Hematopoietic multipotent progenitor cell (in vitro differentiated cells): ENCODE data around the gene PLXNA2. TPM values are rescaled to one million over a fixed set of nuclear protein-coding genes. Genes with fewer than 3 reads are reported as not detected.

Source experiments
- DNase-seq, 3 donors: peaks; one replicate each; pipeline ENCODE4 v3.0.0-alpha.2; 2011 to 2015; ENCODE audit warnings: low read depth in 2 of 3, low spot score in 2 of 3
- total RNA-seq: library from RNA; depleted of rRNA; stranded (reverse); fragments of >200 nt; gene quantifications from one replicate; pipeline ENCODE4 v1.2.3, GENCODE V29; 2012

The PLXNA2 gene
- total RNA-seq, 1 donor, result 0.27 TPM

DNA sequence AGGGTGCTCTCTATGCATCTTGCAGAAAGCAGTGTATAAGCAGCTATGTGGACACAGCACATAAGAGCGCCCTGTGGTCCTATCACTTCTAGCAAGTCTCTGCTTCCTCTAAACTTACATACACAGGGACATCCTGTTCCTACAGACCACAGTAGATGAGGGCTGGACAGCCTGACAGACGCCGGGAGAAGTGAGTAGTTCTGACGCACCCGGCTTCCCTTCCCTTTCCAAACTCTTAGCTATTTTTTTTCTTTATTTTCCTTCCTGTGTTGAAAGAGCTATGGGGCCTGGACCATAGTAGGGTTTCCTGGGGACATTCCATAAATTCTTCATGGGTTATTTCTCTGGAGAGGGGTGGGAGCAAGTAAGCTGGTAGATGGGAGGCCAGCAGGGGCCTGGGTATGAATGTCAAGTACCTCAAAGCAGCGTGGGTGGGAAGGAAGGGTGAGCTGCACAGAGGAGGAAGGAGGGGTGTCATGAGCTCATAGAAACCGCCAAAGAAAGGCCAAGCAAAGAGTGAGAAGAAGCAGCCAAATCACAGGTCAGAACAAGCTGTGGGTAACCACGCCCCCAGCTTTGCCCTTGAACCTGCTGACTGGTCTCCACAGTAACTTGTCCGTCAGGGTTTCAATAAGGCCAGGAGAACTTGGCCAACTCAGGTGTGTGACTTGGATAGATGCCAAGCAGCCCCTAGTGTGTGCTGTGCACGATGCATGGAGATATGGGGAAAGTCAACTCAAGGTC lies 36.6 kb downstream of the PLXNA2 start:
- DNase-seq, result no peak

DNA sequence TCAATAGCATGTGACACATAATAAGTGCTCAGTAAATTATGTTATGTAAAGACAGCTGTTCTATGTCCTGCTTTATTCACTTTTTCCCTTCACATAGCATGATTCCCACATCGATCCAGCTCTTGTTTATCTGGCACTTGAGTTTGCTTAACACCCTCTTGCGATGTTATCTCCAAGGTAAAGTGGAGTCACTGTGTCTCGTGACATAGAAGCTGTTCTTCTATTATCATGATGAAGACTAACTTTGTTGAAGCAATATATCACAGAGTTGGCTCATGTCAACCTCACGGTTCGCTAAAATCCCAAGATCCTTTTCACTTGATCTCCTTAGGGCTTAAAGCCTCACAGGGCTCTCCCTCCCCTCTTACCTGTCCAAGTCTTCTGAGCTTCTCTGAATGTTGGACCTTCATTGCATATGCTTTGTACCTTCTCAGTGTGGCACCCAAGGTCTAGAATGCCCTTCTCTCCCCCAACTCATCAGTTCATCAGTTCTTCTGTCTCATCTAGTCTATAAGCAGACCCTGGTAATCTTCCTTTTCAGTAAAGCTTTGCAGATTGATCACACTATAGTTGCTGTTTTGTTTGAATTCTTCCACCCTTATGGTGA lies 38.0 kb downstream of the PLXNA2 start:
- DNase-seq, result no peak

DNA sequence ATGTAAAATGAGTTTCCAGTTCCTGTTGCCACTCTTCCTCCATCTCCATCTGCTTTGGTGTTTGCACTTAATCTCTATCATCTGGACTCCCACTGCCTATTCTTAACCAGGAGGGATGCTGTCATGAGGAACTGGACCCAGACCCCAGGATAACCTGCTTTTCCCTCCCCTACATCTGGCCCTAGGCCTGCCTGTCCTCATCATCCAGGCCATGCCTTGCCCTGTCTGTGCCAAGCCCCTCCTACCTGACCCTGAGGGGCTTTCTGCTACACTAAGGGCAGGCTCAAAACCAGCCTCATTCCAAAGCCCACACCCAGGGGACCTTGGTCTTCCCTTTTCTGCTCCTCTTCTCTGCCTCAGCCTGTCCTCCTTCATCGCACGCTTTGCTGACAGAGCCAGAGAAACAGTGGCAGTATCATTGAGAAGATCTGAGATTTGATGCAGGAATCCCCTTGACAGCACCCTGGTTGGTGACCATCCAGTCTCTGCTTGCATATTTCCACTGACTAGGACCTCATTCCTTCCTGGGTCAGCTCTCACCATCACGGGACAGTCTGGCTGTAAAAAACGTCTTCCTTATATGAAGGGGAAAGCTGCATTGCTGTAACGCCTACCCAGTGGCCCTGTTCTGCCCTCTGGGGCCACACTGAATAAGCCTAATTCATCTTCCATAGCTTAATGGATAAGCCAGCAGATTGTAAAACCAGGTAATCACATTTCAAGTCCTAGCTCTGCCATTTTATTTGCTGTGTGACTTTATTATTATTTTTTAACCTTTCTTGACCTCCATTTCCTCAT lies 38.8 kb downstream of the PLXNA2 start:
- DNase-seq, result no peak

DNA sequence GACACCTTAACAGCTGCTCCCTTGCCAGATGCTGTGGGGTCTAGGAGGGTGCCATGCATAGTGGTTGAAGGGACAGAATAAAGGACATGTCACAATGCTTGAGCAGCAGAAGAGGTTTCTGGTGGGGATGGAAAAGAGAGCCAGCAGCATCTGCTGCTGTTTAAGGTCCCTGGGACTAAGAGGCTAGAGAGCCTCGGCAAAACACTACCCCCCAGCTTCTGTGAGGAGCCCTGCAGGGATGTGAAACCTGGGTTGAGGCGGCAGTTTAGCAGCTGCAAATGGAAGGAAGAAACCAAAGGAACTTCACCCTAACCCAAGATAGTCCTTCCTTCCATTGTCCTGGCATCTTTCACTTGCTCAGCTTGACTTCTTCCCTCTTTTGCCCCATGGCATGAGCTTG lies 39.4 kb downstream of the PLXNA2 start:
- no peak for DNase-seq

DNA sequence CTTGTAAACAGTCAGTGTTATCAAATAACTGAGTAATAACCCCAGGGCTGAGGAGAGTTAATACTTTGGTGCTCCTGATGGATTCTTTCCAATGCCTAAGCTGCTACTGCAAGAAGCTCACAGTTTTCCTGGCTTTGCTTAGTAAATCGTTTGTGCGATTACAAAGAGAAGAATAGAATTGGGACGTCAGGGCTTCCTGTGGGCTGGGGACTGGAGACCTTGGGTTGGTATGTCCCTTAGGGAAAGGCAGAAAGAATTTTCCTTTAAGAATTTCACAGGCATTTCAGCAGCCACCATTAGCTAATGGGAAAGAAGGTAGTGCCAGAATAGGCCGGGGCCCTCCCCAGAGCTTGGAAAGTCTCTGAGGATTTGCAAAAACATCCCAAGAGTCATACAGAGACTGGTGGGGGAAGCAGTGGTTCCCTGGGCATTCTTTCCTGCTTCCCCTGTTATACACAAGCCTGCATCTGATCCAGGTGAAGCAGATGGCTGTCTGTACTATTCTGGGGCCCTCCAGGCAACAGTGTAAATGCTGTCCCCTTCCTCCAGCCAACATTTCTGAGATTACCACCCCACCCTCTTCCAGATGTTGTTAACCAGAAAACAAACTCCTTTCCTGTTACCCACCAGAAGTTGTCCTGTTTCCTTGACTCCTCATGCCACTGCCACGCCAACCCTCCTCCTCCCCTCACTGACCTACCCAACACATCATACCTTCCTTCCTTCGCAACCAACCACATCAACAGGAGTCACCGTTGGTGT lies 40.2 kb downstream of the PLXNA2 start:
- DNase-seq, result no peak

DNA sequence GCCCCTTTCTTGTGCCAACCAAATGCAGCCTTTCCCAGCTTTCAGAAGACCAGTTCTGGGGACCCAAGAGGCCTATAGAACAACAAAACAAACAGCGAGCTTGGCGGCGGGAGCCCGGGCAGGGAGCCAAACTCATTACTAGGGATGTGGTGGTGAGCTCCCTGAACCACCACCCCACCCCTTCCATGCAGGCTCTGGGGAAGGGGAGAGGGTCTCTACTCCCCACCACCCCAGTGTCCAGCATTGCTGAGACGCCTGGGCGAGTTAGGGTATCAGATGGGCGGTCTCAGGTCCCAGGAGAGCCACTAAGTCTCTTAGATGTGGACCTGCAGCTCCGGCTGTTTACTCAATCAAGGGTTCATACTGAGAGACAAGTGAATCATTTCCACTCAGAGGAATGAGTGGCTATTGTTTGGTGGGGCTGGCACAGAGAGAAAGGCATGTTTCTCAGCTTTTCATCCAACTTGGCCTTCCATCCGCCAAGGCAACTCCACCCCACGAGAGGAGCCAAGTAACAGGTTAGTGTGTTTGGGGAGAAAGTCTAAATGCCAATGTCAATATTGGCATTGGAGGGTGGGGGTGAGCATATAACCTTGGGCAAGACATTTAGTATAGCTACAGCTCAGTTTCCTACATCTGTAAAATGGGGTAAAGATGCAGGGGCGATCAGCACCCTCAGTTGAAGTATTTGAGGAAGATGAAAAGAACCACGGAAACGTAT lies 40.9 kb downstream of the PLXNA2 start:
- no peak for DNase-seq

DNA sequence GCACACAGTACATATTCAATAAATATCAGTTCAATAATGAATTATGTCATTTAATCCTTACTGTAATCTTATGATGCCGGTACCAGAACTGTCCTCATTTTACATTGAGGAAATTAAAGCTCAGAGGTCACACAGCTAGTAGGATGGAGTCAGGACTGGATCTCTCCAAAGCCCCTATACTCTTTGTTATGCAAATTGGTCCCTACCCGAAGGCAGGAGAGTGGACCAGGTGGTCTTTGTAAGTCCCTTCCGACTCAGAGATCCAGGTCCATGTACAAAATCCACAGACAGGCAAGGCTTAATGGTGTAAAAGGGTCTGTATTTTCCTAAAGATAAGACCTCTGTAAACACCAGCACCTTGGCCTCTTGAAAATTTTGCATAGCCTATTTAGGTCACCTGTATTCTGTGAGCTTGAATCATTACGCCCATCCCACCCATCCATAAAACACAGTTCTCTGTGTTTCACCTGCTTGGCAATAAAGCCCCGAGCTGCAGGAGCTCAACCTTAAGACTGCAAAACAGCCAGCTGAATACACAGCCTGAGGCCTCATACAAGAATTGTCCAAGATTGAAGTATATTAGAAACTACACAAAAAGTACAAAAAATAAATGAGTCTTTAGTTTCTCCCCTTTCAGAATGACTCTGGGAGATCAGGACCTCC lies 41.7 kb downstream of the PLXNA2 start:
- DNase-seq, result no peak

DNA sequence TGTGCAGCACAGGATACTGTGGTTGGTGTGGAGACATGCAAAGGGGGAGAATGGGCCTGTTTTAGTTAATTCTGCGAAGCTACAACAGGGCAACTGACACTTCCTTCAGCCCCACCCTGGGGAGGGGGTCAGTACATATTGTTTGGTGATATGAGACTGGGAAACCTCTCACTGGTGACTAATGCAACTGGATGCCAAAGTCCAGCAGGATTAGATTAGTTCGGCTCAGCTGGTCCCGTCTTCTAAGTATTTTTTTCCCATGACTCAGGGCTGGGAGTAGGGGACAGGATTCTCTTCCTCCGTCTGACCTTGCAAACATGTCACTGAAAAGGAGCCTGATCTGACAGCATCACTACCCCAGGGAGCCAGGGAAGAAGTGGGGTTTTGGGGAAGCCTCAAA lies 43.0 kb downstream of the PLXNA2 start:
- no peak for DNase-seq

DNA sequence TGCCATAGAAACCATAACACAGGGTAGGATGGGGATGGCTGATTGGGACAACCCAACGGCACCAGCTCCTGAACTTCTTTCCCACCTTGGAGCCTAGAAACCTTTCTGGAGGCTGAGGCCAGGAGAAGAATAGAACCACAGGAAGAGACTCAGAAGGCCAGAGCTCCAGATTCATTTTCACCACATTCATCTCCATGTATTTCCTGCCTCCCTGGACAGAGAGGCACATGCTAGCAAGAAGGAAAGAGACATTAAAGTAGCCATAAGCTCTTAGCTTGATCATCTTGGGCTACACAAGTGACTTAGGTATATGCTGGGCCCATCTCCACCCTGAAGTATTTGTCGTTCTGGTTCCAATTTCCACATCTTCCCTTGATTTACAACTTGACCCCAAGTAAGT lies 44.1 kb downstream of the PLXNA2 start:
- DNase-seq, result no peak

DNA sequence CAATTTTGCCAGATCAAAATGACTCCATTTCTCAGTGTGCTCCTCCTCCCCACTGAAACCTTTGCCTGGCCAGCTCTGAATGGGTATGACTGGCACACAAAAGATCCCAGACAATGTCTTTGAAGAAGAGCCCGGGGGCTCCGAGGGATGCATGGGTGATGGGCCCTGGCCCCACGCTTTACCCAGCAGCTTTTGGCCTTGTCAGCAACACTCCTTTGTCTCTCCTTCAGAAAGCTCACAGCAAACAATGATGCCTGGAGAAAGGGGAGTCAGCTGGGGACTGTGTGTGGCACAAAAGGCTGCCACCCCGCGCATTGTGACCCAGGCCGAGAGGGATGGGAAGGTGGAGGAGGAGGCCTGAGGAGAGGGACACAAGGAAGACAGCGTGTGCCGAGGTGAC lies 45.9 kb downstream of the PLXNA2 start:
- DNase-seq, result no peak

DNA sequence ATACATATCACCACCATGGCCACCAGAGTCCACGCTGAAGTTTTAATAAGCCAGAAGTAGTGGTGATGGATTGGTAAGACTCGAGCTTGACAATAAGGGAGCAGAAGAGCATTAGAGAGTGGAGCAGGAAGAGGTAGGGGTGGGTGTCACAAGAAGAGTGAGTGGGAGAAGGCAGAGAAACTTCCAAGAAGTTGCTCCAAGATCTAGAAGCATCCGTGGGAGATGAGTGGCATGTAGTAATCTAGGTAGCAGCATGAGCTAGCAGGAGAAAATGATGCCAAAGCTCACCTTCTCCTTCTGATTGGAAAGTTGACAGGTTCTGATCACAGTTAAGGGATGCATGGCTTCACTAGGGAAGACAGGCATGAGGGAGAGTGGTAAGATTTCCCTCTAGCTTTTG lies 49.2 kb downstream of the PLXNA2 start:
- DNase-seq, result no peak

DNA sequence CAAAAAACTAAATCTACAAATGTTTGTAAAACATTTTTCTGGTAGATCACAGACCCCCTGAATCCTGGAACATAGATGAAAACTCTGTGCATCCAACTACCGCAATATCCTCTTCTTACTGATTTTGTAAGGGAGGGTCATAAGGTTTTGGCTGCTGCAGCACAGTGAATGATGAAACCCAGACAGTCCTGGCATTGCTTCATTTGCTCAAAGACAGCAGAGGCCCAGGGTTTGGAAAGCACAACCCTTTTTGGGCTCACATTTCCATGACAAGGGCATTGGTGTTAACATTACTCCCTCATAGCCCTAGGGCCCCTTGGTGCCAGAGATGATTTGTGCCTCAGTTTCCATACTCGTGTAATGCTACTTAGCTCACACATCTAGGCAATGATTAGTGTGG lies 51.2 kb downstream of the PLXNA2 start:
- no peak for DNase-seq

DNA sequence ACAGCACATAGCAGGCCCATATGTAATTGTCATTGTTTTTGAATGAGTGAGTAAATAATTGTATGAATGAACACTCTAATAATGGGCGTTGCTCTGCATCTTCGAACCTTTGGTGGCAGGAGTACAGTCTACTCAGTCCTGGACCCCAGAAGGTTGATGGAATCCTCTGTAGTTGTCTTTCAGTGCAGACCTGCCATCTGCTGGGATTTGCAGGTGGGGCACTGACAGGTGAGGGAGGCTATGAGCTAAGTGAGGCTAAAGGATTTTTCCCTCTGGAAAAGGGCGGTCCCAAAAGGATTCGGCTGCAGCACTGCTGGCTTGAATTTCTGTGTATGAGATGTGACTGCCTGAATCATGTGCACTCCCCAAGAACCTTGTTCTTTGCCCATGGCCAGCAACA lies 53.4 kb downstream of the PLXNA2 start:
- no peak for DNase-seq

DNA sequence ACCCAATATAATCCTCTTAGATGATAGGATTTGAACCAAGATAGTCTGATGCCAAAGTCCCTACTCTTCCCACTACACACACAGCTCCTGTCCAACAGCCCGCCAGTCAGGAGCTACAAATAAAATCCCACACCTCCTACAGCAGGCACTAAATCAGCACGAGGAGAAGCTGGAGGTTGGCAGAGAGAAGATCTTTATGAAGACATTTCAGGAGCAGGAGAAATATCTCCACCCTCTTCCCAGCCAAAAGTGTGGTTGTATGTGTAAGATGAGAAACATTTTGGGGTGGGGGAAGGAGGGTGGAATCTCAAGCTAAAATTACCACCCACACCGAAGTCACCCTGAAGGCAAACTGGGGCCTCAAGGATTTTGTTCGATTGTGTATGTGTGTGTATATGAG lies 54.5 kb downstream of the PLXNA2 start:
- no peak for DNase-seq

DNA sequence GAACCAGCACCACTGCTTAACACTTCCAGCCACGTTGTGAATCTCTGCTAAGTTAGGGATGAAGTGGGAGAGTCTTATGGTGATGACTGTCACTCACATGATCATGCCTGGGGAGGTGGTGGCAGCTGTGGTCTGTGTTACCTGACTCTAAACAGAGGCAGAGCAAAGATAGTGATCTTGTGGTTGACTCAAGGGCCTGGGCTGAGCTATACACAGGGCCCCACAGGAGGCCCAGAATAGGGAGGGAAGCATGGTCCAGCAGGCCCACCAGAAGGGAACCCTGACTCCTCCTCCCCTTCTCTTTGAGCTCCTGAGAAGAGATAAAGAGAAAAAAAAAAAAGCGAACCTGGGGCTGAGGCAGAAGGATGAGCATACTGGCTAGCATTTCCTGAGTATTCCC lies 55.0 kb downstream of the PLXNA2 start:
- no peak for DNase-seq

DNA sequence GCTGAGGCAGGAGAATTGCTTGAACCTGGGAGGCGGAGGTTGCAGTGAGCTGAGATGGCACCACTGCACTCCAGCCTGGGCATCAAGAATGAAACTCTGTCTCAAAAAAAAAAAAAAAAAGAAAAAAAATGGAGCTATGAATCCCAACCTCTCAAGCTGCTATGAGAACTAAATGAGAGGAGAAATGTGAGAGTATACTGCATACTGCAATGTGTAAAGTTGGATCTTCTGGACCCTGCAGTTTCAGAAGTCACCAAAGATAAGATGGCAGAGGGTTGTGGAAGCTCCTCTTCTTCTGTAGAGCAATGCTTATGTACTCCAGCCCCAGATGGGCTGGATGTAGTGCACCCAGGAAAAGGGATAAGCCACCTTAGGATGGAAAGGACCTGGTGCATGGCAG lies 55.6 kb downstream of the PLXNA2 start:
- no peak for DNase-seq

DNA sequence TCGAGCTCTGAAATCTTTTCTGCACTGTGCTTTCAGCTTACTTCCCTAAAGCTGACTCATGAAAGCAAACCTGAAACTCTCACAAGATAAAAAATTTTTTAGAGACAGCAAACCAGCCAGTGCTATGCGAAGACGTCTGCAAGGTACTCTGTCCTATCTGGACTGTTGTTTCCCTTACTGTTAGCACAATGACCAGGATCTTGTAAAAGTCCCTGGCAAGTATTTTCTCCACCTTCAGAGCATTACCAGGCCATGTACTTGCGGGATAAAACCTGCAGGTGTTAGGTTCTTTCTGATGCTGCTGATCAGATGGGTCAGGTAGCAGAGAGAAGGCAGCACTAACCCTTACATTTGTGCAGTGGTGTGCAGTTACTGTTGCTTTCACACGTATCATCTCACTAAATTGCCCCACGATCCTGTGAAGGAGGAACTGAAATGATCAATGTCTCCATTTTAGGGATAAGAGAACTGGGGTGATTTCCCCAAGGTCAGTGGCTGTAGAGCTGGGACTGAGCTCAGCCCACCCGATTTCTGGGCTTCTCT lies 56.6 kb downstream of the PLXNA2 start:
- peak in 1 of 3 donors; percentile 28 for DNase-seq

DNA sequence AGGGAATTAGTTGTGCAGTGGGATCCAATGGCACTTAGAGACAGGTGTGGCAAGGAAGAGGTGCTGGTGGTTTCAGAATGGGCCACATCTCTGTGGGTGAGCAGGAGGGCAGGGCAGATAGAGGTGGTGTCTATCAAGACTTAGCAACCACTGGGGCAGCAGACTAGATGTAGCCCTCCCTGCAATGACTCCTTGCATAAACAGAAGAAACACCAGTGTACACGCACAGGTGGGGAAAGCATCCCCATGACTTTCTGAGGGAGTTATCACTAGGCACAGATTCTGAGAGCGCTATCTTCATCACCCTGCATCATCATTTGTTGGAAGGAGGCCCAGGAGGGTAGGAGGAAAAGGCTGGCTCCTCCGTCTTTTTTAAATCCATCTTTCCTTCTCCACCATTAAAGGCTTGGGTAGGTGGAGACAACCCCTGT lies 58.4 kb downstream of the PLXNA2 start:
- no peak for DNase-seq

DNA sequence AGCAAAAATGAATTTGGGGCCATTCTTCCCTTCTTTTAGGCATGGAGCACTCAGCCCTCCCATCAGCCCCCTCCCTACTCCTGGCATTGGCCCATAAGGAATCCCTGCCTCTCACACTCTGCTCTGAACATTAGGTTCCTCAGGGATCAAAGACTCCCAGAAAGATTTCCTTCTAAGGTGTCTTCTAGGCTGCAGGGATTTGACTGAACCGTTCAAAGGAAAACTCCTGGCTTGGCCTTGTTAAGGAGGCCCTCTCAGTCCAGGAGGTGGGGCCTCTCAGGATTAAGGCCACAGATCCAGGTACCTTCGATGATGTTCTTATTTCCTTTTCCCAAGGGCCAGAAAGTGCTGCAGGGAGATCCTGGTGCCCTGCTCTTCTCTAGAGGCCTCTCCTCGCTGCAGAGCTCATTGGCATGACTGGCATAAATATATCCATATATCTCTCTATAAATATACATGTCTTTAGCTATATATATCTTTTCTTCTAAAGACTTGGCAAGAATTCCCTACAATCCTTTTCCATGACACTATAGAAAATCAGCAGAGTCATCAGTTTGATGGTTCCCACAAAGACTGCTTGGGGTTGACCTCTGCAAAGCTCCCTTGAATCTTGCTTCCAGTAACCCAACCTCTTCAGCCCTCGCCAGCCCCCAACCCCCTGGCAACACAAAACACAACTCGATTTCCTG lies 59.1 kb downstream of the PLXNA2 start:
- DNase-seq, result no peak
